ENCODE data around the gene TRH.
A peak's percentile ranks its signal among the peaks of the same experiment; 100 is the strongest.

TRH gene, protein sequence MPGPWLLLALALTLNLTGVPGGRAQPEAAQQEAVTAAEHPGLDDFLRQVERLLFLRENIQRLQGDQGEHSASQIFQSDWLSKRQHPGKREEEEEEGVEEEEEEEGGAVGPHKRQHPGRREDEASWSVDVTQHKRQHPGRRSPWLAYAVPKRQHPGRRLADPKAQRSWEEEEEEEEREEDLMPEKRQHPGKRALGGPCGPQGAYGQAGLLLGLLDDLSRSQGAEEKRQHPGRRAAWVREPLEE

GRCh38 chr3:129974564-129974832 is at the start of gene TRH:
Gene TRH (plus strand): TSS chr3:129974720. CDS start chr3:129975817, 1,097 bp downstream.
- TF ChIP-seq, protein P1, sequence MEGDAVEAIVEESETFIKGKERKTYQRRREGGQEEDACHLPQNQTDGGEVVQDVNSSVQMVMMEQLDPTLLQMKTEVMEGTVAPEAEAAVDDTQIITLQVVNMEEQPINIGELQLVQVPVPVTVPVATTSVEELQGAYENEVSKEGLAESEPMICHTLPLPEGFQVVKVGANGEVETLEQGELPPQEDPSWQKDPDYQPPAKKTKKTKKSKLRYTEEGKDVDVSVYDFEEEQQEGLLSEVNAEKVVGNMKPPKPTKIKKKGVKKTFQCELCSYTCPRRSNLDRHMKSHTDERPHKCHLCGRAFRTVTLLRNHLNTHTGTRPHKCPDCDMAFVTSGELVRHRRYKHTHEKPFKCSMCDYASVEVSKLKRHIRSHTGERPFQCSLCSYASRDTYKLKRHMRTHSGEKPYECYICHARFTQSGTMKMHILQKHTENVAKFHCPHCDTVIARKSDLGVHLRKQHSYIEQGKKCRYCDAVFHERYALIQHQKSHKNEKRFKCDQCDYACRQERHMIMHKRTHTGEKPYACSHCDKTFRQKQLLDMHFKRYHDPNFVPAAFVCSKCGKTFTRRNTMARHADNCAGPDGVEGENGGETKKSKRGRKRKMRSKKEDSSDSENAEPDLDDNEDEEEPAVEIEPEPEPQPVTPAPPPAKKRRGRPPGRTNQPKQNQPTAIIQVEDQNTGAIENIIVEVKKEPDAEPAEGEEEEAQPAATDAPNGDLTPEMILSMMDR (conservative IDR thresholded peaks at IDR 0.05): no peak
- H3K27ac ChIP-seq: no peak within 1 kb of the TSS

DNA sequence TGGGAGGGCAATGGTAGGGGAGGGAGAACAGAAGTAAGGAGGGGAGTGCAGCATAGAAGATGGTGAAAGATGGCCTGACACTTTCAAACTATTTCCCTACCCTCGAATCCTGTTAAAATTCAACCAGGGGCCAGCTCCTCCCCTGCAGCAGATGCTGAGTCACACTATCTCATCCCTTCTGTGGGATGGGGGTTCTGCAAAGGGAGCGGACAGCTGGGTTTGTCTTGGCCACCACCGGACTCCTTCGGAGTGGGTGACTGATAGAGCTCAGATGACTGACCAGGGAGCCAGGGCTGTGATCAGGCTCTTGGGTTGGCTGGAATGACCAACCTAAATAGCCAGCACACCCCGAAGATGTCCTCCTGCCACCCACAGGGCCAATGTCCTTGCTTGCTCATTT is 47.4 kb upstream of the TRH start:
- TF ChIP-seq, protein P1 (conservative IDR thresholded peaks at IDR 0.05): no peak
- no peak overlapping the region for H3K27ac ChIP-seq

DNA sequence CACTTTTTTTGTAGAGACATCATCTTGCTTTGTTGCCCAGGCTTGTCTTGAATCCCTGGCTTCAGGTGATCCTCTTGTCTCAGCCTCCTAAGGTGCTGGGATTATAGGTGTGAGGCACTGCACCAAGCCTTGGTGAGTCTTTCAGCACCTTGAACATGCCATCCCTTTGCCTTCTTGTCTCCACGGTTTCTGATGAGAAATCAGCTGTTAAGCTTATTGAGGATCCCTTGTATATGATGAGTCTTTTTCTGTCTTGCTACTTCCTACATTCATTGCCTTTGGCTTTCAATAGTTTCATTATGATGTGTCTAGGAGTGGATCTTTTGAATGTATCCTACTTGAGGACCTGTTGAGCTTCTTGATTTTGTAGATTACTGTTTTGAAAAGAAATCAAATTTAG is 45.1 kb upstream of the TRH start:
- H3K27ac ChIP-seq: no peak overlapping the region

GRCh38 chr3:129933471-129933870 is 41.0 kb upstream of the TRH start:
- TF ChIP-seq, protein P1 (conservative IDR thresholded peaks at IDR 0.05): no peak
- no peak overlapping the region for H3K27ac ChIP-seq

More for the DNA sequence above, 45.1 kb upstream of the TRH start:
- TF ChIP-seq, protein P1 (conservative IDR thresholded peaks at IDR 0.05): no peak

DNA sequence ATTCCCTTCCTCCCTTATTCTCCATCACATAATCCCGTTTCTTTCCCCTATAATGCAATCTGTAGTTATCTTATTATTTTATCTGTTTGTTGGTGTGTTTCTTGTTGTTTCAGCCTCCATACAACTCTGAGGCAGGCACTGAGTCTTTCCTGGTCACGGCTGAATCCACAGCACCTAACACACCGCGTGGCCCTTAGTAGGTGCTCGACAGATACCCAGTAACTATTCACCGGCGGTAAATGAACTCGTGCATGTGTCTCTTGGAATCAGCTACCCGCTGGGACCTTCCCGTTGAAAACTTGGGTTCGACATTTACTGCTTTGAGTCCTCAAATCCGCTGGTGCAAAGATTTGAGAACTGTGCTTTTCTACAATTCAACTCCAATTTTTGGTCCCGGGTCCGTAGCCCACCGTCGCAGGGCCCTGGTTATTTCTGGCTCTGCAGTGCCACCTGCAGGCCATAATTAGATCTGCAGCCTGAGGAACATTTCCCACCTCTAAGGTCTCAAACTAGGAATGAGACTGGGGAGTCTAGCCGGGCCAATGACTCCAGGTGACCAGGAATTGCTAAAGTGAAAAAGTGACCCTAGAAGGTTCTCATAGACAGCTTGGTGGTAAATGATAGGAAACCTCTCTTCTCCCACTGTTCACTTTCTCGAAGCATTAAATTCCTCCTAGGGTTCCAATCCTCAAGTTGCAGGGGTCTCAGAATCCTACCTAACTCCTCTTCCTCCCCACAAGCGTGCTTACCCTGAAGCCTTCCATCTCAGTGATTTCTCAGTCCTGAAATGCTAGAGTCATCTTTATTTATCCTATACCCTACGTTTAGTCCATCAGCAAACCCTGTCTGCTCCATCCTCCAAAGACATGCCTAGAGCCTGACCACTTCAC is 40.0 kb upstream of the TRH start:
- TF ChIP-seq, protein P1 (conservative IDR thresholded peaks at IDR 0.05): peak; percentile 90
- no peak overlapping the region for H3K27ac ChIP-seq

DNA sequence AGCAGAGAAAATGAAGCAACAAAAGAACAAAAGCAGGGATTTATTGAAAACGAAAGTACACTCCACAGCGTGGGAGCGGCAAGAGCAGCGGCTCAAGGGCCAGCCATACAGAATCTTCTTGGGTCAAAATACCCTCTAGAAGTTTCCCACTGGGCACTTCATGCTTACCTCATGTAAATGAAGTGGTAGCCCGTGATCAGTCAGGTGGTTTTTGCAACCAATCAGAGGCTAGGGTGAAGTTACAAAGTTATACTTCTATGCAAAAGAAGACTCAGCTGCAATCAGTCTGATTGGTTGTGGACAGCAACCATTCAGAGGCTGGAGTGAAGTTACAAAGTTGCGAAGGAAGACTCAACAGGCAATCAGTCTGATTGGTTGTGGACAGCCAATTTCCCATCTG is 37.8 kb upstream of the TRH start:
- TF ChIP-seq, protein P1 (conservative IDR thresholded peaks at IDR 0.05): no peak
- peak overlapping the region; percentile 45; the same call in 1 of the 2 replicates for H3K27ac ChIP-seq

GRCh38 chr3:129937717-129938116 is 36.8 kb upstream of the TRH start:
- no peak overlapping the region for H3K27ac ChIP-seq
- TF ChIP-seq, protein P1 (conservative IDR thresholded peaks at IDR 0.05): no peak
